ENCODE results near the gene SYT1.

SYT1 gene

DNA sequence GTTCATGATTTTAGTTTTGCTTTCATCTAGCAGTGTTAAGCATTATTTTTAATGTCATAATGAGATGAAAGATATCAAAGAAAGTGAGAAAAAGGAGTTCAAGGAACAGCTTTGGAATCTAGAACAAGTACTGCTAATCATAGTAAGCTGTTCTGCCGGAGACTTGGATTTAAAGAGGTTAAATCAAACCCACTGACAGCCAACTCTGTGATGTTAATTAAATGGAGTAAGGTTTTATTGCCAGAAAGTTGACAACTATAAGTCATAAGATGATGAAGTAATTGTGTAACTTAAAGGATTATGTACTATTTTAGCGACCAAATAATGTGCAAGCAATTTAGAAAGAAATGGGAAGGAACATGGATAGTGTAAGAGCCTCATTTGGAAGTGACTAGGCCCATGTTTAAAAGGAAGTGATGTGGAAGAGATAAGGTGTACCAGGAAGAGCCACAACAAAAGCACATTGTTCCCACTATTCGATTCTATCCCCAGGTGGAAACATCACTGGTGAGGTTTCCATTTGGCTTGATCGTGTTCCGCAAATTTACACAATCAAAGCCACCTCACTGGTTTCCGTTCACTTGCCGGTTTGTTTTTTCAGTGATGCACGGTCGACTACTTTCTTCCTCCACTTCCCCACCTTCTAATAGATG is 437.7 kb downstream of the SYT1 start:
- no peak for DNase-seq

DNA sequence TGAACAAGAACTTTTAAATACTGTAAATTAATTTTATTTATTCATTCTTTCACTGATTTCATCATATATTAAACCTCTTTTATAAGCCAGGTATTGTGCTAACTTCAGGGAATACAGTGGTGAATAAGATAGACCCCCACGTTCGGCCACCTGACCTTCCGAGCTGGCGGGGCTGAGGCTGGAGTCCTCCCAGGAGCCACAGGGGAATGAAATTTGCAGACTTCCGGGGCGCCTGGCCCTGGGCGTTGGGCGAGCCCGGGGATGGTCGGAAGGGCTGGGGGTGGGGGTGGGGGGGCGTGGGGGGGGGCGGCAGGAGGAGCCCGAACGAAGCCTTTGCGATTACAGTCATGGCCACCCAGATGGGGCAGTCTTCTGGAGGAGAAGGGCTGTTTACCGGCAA is 442.8 kb downstream of the SYT1 start:
- DNase-seq: no peak

DNA sequence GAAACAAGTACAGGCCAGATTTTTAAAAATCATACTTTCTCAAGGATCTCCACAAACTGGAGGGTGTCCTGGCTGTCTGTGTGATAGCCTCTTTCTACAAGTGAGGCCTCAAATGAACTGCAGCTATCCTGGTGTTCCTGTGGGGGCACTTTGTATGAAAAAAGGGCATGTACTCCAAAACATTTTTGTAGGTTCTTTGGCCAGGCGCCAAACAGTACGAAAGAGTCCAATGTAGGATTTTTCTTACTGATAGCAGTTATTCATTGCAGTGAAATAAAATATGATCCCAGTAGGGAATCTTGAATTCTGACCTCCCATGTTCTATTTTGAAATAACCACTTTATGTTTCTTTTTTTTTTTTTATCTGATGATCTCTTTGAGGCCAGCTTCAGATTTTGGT is 444.5 kb downstream of the SYT1 start:
- DNase-seq: no peak

DNA sequence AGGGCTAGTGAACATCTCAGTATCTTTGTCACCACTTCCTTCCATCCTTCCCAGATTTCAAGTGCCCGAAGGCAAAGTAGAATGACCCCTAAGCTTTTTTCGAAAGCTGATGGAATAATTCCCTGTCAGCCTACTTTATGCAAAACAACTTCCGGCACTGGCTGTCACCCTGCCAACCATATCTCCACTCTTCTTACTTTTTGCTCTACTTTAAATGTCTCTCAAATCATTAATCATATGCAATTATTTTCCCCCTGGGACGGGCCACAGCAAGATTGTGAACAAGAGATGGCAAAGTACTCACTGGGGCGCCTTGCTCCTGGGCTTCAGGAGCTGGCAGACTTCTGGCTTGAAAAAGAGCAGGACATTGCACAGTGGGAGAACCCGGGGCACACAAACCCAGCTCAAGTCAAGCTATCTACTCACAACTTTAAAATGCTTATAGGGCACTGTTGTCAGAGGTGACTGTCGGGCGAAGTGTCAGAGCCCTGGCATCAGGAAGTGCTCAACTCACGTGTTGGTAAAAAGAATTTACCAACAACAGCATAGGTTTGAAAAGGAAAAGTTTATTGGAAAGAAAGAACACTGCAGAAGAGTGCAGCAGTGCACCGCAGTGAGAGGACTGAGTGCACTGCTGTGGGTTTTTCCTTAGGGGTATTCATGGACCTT is 452.7 kb downstream of the SYT1 start:
- no peak for DNase-seq

DNA sequence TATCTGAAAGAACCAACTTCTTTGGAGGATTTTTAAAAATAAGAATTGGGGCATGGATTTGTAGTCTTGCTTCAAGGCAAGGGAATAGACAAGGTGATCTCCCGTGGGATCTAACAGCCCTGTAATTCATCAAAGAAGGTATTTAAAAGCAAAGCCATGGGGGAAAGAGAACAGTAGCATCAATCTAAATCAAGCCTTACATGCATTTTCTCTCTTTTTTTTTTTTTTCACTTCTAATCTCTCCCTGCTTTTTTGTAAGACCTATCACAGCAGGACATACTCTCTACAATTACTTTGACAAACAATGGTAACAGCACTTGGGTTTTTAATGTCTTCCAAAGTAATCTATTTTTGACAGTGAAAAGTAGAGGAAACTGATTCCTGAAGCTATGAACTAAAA is 458.3 kb downstream of the SYT1 start:
- DNase-seq: no peak

DNA sequence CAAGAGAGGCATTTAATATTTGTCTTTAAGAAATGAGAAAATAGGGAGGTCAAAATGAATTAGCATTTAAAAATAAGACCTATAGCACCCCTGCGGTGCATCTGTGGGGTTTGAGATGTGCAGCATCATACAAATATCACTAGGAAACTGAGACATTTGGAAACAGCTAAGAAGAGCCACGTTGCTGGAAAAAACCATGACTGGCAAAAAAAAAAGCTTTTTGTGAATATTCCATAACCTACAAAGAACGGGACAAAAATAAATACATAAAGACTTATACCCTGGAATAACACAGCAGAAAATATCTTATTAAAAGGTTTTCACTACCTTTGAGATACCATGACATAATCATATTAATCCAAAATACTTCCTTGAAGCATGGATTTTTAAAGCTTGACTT is 460.0 kb downstream of the SYT1 start:
- DNase-seq: no peak

DNA sequence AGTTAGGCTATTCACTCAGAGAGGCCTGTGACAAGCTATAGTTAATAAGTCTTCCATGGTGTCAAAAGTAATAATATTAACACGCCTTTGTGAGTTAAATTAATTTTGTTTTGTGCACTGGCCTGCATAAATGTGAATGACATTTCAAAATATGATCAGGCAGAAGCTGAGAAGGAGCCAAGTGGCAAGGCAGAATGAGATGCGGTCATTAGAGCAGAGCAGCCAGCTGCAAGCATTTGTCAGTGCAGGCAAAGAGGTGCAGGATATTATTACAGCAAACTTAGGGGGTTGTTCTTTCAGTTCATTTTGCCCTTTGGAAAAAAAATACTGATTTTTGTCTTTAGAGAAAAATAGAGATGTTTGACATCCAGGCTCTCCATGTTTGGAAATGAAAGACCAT is 461.6 kb downstream of the SYT1 start:
- peak; percentile 36 for DNase-seq

DNA sequence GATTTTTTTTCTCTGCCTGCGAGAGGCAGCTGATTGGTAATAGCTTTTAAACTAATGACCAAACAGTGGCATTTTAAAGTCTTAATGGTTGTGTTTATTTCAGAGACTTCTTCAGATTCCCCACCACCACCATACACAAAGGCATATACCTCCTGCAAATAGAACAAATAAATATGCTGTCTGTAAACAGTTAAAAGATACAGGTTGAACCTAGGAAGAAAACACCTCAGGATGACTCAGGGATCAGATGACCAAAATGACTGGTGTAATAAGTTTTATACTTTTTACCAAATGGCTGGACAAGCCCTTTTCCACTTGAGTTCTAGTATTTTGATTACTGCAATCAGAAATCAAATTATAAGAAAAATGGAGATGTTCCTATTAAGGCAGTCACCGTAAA is 462.1 kb downstream of the SYT1 start:
- DNase-seq: no peak

DNA sequence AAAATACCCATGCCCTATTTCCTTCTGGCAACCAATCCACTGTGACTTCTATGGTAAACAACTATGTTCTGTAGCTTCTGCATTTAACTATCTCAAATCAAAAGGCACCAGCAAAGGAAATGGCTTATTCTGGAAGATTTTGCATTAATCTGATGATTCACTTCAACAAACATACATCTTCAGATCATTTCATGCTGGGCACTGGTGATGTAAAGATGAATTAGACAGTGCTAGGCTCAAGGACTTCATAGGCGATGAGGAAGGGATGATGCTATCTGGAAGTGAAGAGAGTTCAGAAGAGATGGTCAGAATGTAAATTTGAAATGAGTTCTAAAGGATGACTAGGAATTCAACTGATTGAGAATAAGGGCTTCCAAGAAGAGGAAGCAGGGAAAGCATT is 462.9 kb downstream of the SYT1 start:
- DNase-seq: no peak

DNA sequence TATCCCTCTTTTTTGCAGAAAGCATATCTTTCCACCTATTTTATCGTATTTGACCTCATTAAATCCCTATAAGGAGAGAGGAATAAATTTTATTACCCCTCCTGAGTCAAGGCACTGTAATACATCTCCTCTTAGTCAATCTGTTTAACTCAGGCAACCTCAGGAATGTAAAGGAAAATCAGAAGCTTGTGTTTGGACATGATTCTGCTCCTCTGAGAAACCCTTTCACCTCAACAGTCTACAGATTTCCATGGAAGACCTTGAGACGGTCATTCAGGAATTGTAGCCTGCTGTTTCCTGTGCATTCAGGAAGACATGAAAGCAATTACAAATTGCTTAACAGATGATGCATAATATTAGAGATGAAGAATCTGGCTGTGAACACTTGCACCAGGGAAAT is 465.4 kb downstream of the SYT1 start:
- no peak for DNase-seq

DNA sequence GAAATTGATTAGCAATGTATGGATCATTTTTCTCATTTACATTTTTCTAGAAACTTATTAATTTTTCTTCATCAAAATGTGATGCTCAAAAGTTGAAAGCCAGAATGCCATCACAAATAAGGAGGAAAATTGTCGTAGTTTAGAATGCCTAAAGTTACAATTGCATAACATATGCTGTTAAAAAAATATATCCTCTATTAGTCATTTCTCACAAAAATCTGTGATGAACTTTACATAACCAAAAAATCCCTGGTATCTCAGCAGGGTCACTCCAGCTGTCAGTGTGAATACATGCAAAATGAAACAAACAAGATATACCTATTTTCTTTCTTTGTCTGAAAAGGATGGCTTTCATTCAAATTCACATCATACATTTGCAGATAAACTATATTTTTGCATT is 467.3 kb downstream of the SYT1 start:
- DNase-seq: no peak

DNA sequence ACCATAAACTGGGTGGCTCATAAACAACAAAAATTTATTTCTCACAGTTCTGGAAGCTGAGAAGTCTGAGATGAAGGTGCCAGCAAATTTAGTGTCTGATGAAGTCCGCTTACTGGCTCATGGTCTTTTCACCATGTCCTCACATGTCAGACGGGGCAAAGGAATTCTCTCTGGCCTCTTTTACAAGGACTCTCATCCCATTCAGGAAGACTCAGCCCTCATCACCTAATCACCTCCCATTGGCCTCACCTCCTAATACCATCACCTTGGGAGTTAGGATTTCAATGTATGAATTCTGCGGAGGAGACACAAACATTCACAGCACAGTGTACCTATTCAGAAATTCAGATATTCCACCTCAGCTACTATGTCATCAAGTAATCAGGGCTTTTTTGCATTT is 468.6 kb downstream of the SYT1 start:
- no peak for DNase-seq

DNA sequence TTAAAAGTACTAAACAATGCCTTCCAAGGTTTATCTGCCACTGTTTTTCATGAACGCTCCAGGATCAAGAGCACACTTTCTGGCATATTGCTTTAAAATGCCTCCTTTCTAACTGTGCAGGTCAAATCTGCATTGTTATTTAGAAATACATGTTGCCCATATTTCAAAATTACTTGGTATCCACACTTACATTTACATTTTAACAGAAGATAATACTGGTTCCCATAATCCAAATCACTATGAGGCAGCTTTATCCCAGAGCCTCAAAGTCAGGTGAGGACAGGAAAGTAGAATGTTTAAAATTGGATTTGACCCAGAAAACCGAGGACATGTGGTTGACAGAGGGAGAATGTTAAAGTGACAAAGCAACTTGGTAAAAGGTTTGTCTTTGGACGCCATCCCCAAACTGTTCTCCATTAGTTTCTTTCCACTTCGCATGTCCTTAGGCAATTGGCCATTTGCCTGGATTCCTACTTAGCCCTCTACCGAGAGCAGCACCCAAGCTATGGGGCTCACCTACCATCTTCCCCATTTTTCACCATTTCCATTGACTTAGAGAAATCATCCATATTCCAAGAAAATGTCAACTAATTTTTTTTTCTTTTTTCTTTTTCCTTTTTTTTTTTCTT is 473.2 kb downstream of the SYT1 start:
- no peak for DNase-seq

DNA sequence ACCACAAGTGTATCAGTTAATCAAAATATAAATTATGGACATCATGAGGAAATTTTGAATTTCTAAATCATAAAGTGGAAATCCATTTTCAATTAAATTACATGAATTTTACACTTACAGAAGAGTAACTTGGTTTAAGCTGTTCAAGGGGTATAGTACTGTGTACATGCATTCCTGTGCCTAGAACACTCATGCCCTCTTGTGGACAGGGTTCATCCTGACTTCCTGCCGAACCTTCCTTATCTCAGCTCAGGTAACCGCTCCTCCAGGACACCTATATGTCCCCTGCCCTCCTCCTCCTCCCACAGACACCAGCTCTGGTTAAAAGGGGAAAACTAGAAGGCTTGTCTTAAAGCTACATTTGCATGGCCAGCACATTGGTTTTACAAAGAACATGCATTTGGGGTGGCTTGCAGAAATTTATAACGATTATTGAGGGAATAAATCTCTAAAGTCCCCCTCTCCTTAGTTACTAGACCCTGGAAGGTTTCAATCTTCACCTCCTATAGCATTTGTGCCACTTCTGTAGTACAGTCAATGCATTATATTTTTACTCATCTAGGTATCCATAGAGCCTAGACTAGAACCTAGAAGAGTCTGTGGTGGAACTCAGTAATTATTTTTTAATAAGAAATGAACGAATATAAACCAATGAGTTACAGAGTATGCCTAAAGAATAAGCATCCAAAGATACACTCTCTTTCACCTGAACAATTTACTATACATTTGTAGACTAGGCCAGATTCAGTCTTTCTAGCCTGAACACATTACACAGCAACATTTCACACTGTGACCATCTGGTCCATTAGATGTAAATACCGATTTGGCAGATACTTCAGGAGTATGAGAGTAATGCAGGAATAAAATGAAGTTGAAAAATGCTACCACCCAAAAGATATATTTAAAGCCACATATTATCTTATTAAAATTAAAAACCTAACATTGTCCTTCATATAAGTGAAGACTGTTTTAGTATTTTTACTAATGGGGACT is 480.6 kb downstream of the SYT1 start:
- no peak for DNase-seq

DNA sequence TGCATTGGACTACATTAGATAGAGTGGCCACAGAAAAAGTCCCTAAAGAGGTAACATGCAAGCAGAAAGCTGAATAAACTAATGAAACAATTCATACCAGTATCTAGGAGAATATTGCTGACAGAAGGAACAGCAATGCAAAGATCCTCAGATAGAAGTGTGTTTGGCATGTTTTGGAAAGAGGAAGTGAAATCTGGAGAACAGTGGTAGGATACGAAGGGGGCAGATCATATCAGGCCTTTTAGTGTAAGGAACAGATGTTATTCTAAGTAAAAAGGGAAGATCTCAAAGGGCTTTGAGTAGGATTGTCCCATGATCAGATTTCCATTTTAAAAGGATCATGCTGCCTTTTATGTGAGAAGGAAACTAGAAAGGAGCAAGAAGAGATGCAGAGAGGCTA is 483.3 kb downstream of the SYT1 start:
- DNase-seq: no peak

DNA sequence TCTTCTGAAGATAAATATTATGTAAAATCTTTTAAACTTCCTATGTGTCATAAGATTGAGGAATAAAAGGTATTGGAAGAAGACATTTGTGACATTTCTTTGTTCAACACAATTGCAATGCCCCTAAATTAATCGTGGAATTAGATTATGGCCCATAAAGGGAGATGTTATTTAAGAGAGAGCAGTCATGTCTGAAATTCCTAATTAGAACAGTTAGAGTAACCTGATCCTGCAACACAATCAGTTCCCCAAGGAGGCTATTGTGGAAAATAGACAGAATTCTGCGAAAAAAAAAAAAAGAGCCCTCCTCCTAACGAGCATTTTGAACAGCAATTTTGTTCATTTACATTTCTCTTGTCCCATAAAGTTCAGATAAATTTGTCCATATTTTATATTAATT is 486.7 kb downstream of the SYT1 start:
- no peak for DNase-seq

DNA sequence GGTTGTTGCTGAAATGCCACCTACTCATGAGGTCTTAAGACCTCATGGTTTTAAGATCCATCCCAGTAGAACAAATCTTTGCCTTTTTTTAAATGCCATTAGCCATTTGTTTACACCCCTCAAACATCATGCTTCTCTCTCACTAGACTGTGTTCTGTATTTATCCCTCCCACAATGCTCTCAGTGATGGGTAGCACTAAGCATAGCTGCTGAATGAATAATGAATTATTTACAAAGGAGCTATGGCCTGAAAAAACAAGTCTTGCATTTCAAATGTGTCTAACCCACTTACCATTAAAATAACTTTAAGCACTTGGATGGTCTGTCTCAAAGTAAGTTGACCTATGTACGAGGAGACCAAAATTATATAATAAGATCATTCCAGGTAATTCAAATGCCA is 491.6 kb downstream of the SYT1 start:
- no peak for DNase-seq

DNA sequence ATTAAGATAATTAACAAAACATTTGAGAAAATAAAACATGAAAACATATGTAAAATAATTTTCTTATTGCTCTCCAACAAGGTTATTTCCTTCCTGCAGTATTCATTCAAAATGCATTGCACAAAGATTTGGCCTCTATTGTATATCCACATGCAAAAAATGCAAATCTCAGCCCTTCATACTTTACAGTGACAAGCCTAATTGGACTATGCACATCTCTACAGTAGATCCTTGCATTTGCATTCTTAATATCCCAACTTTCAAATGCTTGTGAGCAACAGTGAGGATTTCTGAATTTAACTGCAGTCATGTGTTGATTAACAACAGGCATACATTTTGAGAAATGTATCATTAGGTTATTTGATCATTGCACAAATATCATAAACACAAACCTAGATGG is 492.5 kb downstream of the SYT1 start:
- DNase-seq: no peak

DNA sequence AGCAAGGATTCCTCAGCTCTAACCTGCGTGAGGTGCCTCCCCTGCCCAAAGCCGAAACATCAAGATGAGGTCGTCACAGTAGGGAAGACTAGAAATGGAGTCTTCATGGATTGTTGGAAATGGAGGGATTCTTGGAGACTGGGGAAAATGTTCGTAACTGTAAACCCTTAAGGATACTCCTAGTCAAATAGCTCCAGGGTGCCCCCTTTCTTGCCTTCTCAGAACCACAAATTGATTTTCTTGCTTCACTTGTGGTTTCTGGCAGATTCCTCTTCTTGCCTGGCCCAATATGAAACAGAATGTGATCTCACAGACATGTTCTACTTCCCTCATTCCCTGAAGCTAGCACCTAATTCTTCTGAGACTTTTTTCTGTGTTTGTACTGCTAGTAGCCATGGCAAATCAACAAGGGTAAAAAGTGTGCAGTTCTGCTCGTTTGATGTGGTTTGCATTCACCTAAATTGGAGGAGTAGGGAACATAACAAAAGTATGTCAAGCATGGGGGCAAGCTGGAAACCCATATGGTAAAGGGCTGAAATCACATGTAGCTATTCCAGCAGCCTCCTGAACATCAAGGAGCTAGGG is 494.2 kb downstream of the SYT1 start:
- no peak for DNase-seq

DNA sequence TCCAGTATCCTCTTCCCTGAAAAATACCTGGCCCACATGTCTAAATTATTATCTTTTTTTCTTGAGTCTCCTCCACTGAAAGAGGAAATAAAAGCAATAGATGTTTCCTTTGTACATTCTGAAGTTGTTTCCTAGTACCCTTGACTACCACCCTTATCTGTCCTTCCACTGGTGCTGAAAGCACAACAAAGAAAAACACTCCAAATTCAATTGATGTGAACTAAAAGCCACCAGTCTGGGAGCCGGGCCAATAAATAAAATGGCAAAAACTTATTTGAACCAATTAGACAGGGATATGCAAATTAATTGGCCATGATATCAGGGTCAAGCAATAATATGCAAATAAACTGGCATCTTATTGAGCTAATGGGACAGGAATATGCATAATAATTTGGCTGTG is 495.7 kb downstream of the SYT1 start:
- peak; percentile 90 for DNase-seq

DNA sequence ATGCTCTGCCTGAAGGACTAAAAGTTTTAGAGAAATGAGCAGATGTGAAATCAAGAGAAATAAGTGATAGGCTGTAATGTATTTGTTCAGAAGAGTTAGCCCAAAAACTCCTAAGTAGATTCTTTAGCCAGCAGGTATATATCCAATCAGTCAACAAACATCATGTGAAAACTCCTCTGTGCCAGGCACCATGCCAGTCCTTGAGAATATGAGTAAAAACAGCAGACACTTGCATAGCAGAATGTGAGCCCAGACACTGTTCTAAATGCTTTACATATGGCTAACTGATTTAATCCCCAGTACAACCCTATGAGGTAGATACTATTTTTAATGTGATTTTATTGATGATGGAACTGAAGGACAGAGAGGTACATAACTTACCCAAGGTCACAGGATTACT is 496.4 kb downstream of the SYT1 start:
- DNase-seq: no peak

DNA sequence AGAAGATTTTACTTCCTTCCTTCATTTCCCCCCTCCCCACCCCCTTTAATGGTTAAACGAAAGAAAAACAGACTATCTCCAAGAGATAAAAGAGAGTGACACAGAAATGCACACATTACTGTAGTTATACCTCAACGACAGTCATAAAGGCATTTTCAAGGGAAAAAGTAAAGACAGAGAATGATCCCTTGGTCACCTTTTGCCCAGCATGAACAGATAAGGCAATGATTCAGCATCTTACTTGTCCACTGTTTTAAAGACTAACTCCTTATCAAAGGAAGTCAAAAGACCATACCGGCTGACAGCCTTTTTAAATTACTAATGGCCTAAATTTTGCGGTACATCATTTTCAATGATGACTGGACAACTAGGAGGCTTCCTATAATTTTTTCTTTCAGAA is 499.6 kb downstream of the SYT1 start:
- no peak for DNase-seq

DNA sequence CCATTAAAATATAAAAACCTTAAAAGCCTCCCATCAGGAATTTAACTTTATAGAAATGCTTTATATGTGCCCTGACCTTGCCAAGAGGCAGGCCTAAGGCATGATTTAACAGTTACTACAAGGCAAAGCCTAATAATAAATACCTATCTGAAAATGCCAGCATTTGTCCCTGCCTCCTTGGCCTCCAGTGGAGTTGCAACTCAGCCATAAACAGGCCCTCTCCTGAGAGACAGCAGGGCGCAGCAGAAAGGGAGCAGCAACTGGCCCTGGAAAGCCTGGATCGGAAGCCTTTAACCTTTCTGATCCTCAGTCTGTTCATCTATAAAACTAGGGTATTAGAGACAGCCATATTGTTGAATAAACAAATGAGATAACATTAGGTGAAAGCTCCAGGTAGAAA is 501.8 kb downstream of the SYT1 start:
- DNase-seq: no peak
